GM18951 (cell line): ENCODE data around the gene IRS4.

Experiments
- POLR2A ChIP-seq: IDR thresholded peaks from 4 replicates; pipeline ENCODE4 v1.6.1; 2011; ENCODE audit warnings: mild to moderate bottlenecking; ENCODE audit not compliant: insufficient read length, insufficient read depth; ENCODE audit errors: extremely low read depth
- in situ Hi-C: fragments of 300-500 bp; cut with MboI; formaldehyde crosslinking; loops from one replicate; pipeline ENCODE4 v1.12.0; 2022; ENCODE audit warnings: low sequenced_read_pairs, mixed read lengths, inconsistent platforms; ENCODE audit not compliant: unreplicated experiment

IRS4 gene

GRCh38 chrX:108736509-108737479, at the start of gene IRS4:
Gene IRS4, minus strand, starts transcription at chrX:108736563.
- no peak for TF ChIP-seq POLR2A
- in situ Hi-C loops = no loop called here

- in situ Hi-C loops = no loop called here
- no peak for TF ChIP-seq POLR2A
These were observed 36.2 kb upstream of the IRS4 start for GRCh38 chrX:108772549-108772948.

- in situ Hi-C loops = no loop called here
- no peak for TF ChIP-seq POLR2A
These were observed 27.2 kb upstream of the IRS4 start for GRCh38 chrX:108763559-108763958.

GRCh38 chrX:108740299-108740774, 4.0 kb upstream of the IRS4 start:
- in situ Hi-C loops = no loop called here
- no peak for TF ChIP-seq POLR2A

- TF ChIP-seq POLR2A = no peak
- in situ Hi-C loops = no loop called here
These were observed 1.4 kb upstream of the IRS4 start for GRCh38 chrX:108737754-108738153.

GRCh38 chrX:108735679-108736508, 469 bp downstream of the IRS4 start:
- in situ Hi-C loops = no loop called here
- TF ChIP-seq POLR2A = no peak

GRCh38 chrX:108735091-108735678, 1.2 kb downstream of the IRS4 start:
- no peak for TF ChIP-seq POLR2A
- in situ Hi-C loops = no loop called here

GRCh38 chrX:108734426-108734825, 1.9 kb downstream of the IRS4 start:
- no peak for TF ChIP-seq POLR2A
- in situ Hi-C loops = no loop called here

GRCh38 chrX:108732630-108733321, 3.6 kb downstream of the IRS4 start:
- TF ChIP-seq POLR2A = no peak
- in situ Hi-C loops = no loop called here

- in situ Hi-C loops = no loop called here
- TF ChIP-seq POLR2A = no peak
These were observed 5.2 kb downstream of the IRS4 start for GRCh38 chrX:108731153-108731552.

GRCh38 chrX:108726748-108727147, 9.6 kb downstream of the IRS4 start:
- in situ Hi-C loops = no loop called here

GRCh38 chrX:108722561-108722960, 13.8 kb downstream of the IRS4 start:
- no peak for TF ChIP-seq POLR2A
- in situ Hi-C loops = no loop called here

More at GRCh38 chrX:108726748-108727147, 9.6 kb downstream of the IRS4 start:
- TF ChIP-seq POLR2A = no peak

- in situ Hi-C loops = no loop called here
- TF ChIP-seq POLR2A = no peak
These were observed 23.5 kb downstream of the IRS4 start for GRCh38 chrX:108712886-108713285.

- TF ChIP-seq POLR2A = no peak
- in situ Hi-C loops = no loop called here
These were observed 31.5 kb downstream of the IRS4 start for GRCh38 chrX:108704839-108705238.
